B cell (primary cell): ENCODE measurements around the gene EXOC3. TPM values are rescaled to one million over a fixed set of nuclear protein-coding genes. Genes with fewer than 3 reads are reported as not detected.

Experiments
- ATAC-seq: fragments of 200-7000 bp; cut with Tn5 transposase; one replicate; pipeline ENCODE4 v1.10.0; 2021; ENCODE audit warnings: low read depth, mild to moderate bottlenecking, moderate number of reproducible peaks, moderate library complexity
- CTCF ChIA-PET: fragments of 350-600 bp; sonication (Branson Sonifier 250); formaldehyde crosslinking; loops from one replicate; lab custom pipeline; 2021; ENCODE audit warnings: antibody characterized with exemption, inconsistent platforms; lab: Charles Lee
- POLR2A ChIA-PET: fragments of 350-600 bp; sonication (Branson Sonifier 250); formaldehyde crosslinking; loops from one replicate; lab custom pipeline; 2021; ENCODE audit warnings: antibody characterized with exemption; lab: Charles Lee
- DNase-seq: peaks from one replicate; pipeline ENCODE4 v3.0.0; 2013
- H2AFZ ChIP-seq: 2 replicates; pipeline ENCODE4 v1.6.1; 2012; ENCODE audit warnings: mild to moderate bottlenecking, low read depth, low read length; ENCODE audit not compliant: insufficient read depth, poor library complexity, severe bottlenecking
- H3K27ac ChIP-seq, 2 donors: 1 replicate in 1 of 2; 2 replicates in 1 of 2; pipeline ENCODE4 v1.5.1; 2012 to 2013; ENCODE audit warnings: low read length in 2 of 2, mild to moderate bottlenecking in 2 of 2, moderate library complexity in 1 of 2
- H3K27me3 ChIP-seq, 4 experiments: fragments of 200-600 bp in 1 of 4; sonication (generic) in 1 of 4; replicated peaks in 1 of 4; 1 replicate in 2 of 4; 2 replicates in 2 of 4; pipeline versions ENCODE4 v1.6.1 to v1.7.0; 2013 to 2016; ENCODE audit warnings: low read length in 3 of 4, mild to moderate bottlenecking in 2 of 4, mixed read lengths in 1 of 4, moderate library complexity in 1 of 4; ENCODE audit not compliant: insufficient read depth in 4 of 4, control insufficient read depth in 3 of 4; ENCODE audit errors: control extremely low read depth in 1 of 4
- H3K36me3 ChIP-seq, 2 experiments: replicated peaks in 1 of 2; 1 replicate in 1 of 2; 2 replicates in 1 of 2; pipeline versions ENCODE4 v1.6.1 to v1.7.1; 2013; ENCODE audit warnings: low read length in 1 of 2; ENCODE audit not compliant: insufficient read depth in 2 of 2, control insufficient read depth in 1 of 2; ENCODE audit errors: control extremely low read depth in 1 of 2, extremely low read depth in 1 of 2
- H3K4me1 ChIP-seq, 2 donors: fragments of 200-600 bp in 1 of 2; sonication (generic) in 1 of 2; 1 replicate in 1 of 2; 2 replicates in 1 of 2; pipeline versions ENCODE4 v1.5.1 to v1.6.1; 2013 to 2017; ENCODE audit warnings: low read length in 2 of 2; ENCODE audit not compliant: control insufficient read depth in 2 of 2, insufficient read depth in 2 of 2
- H3K4me2 ChIP-seq: replicated peaks from 2 replicates; pipeline ENCODE3; 2012; ENCODE audit warnings: mild to moderate bottlenecking, low read depth, low read length; ENCODE audit not compliant: poor library complexity, severe bottlenecking
- H3K4me3 ChIP-seq, 5 experiments: fragments of 200-600 bp in 1 of 5; sonication (generic) in 1 of 5; 1 replicate in 3 of 5; 2 replicates in 2 of 5; pipeline versions ENCODE4 v1.5.1 to v1.7.0; 2011 to 2016; ENCODE audit warnings: low read length in 4 of 5, mild to moderate bottlenecking in 4 of 5, low read depth in 2 of 5, control low read depth in 1 of 5, moderate library complexity in 1 of 5; ENCODE audit not compliant: insufficient read depth in 1 of 5; ENCODE audit errors: control extremely low read depth in 1 of 5, extremely low read depth in 1 of 5
- H3K79me2 ChIP-seq: fragments of 200-600 bp; sonication (generic); one replicate; pipeline ENCODE4 v1.6.0; 2016; ENCODE audit warnings: low read length; ENCODE audit not compliant: control insufficient read depth, insufficient read depth
- H3K9ac ChIP-seq: fragments of 200-600 bp; sonication (generic); 2 replicates; pipeline ENCODE4 v1.6.1; 2017; ENCODE audit warnings: mild to moderate bottlenecking, low read length, moderate library complexity
- H3K9me3 ChIP-seq, 3 donors: one replicate each; pipeline versions ENCODE4 v1.6.1 to v1.7.1; 2013; ENCODE audit warnings: low read length in 2 of 3; ENCODE audit not compliant: control insufficient read depth in 2 of 3, insufficient read depth in 1 of 3; ENCODE audit errors: control extremely low read depth in 1 of 3
- H4K20me1 ChIP-seq: 2 replicates; pipeline ENCODE4 v1.6.0; 2012; ENCODE audit warnings: mild to moderate bottlenecking, low read length; ENCODE audit not compliant: insufficient read depth, control insufficient read depth, poor library complexity, severe bottlenecking
- H3K27ac Mint-ChIP-seq: one replicate; pipeline ENCODE4 v1.8.0; 2021; ENCODE audit warnings: mixed read lengths
- H3K27me3 Mint-ChIP-seq: one replicate; pipeline ENCODE4 v1.8.0; 2021; ENCODE audit warnings: mixed read lengths
- H3K4me1 Mint-ChIP-seq: one replicate; pipeline ENCODE4 v1.8.0; 2021; ENCODE audit warnings: mixed read lengths
- H3K4me3 Mint-ChIP-seq: one replicate; pipeline ENCODE4 v1.8.0; 2021; ENCODE audit warnings: mixed read lengths
- H3K9me3 Mint-ChIP-seq: one replicate; pipeline ENCODE4 v1.8.0; 2022; ENCODE audit warnings: mixed read lengths; ENCODE audit not compliant: insufficient read depth
- EZH2 ChIP-seq: IDR thresholded peaks from 2 replicates; pipeline ENCODE4 v1.6.1; 2012; ENCODE audit warnings: borderline replicate concordance, low read depth, mild to moderate bottlenecking, moderate library complexity, low read length; ENCODE audit not compliant: insufficient read depth, poor library complexity, severe bottlenecking
- WGBS: methylation state at CpG from one replicate; pipeline ENCODE4 v1.1.5; 2013; ENCODE audit warnings: missing lambda C conversion rate; ENCODE audit not compliant: insufficient coverage; 5-methylcytosine and 5-hydroxymethylcytosine counted together
- intact Hi-C: fragments of 100-400 bp; cut with micrococcal nuclease; formaldehyde crosslinking; loops from one replicate; pipeline ENCODE4 v1.10.0; 2022
- polyA plus RNA-seq: library from polyadenylated mRNA; depleted of rRNA; stranded (reverse); fragments of >200 nt; gene quantifications from 2 replicates; pipeline ENCODE4 v1.2.3, GENCODE V29; 2012
- total RNA-seq, 2 donors: library from RNA; stranded (reverse); fragments of 120-200 nt in 1 of 2; gene quantifications; 1 replicate in 1 of 2; 2 replicates in 1 of 2; pipeline versions ENCODE4 v1.2.3 to v1.2.4, GENCODE V29; 2013 to 2022
- TF ChIP-seq, protein P1 (sequence below): fragments of 200-600 bp; IDR thresholded peaks from one replicate; pipeline ENCODE4 v1.8.0; 2022; ENCODE audit warnings: antibody characterized with exemption, mild to moderate bottlenecking

EXOC3 gene
- total and polyA plus RNA-seq, 2 donors (not counting 1 experiment from before 2014, with no cell fraction given), result 44.0 to 97.1 TPM

DNA sequence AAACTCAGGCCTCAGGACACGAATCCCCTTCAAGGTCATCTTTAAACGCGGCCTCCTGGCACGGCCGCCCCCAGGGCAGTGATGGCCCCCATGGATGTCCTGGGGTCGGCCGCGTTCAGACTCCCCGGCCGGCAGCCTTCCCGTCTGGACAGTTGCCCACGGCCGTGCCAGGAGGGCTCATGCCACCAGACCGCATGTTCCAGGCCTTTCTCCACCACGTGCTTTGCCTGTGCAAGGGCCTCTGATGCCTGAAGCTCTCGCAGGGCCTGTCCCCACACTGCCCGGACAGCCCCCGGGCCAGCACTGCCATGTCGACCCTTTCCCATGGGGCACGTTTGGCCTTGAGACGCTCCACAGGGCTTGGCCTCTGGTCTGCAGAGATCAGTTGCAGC, 46.7 kb downstream of the EXOC3 start:
- H3K36me3 ChIP-seq, result no peaks in the 10 kb centered on the region
- DNase-seq (no peak), ATAC-seq (no peak)
- intact Hi-C loops, result no loop called here
- peaks cover 0 to 21% (median 2%) of the 10 kb centered on the region in 4 experiments for H3K27me3 ChIP-seq
- no peak overlapping the region for H3K4me2 ChIP-seq
- H3K79me2 ChIP-seq, result no peaks in the 10 kb centered on the region
- no peak overlapping the region for H3K27ac ChIP-seq
- no peaks in the 10 kb centered on the region for H4K20me1 ChIP-seq
- 89% methylated on average over 21 of the region's 21 CpGs for WGBS
- Mint-ChIP-seq H3K27ac (no peak overlapping the region), H3K4me3 (no peak overlapping the region), H3K9me3 (no peaks in the 10 kb centered on the region), H3K4me1 (no peaks in the 10 kb centered on the region), H3K27me3 (peaks cover 13% of the 10 kb centered on the region)
- H3K9ac ChIP-seq, result no peak overlapping the region
- H3K9me3 ChIP-seq, result peaks cover 0 to 9% (median 0%) of the 10 kb centered on the region in 3 donors
- ChIA-PET CTCF (no interaction called here), POLR2A (no interaction called here)
- no peak overlapping the region for H3K4me3 ChIP-seq
- H3K4me1 ChIP-seq, result peaks cover 0 to 6% of the 10 kb centered on the region in 2 donors
- TF ChIP-seq, protein P1, sequence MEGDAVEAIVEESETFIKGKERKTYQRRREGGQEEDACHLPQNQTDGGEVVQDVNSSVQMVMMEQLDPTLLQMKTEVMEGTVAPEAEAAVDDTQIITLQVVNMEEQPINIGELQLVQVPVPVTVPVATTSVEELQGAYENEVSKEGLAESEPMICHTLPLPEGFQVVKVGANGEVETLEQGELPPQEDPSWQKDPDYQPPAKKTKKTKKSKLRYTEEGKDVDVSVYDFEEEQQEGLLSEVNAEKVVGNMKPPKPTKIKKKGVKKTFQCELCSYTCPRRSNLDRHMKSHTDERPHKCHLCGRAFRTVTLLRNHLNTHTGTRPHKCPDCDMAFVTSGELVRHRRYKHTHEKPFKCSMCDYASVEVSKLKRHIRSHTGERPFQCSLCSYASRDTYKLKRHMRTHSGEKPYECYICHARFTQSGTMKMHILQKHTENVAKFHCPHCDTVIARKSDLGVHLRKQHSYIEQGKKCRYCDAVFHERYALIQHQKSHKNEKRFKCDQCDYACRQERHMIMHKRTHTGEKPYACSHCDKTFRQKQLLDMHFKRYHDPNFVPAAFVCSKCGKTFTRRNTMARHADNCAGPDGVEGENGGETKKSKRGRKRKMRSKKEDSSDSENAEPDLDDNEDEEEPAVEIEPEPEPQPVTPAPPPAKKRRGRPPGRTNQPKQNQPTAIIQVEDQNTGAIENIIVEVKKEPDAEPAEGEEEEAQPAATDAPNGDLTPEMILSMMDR, result no peak
- TF ChIP-seq EZH2, result no peak
- H2AFZ ChIP-seq, result no peak overlapping the region

DNA sequence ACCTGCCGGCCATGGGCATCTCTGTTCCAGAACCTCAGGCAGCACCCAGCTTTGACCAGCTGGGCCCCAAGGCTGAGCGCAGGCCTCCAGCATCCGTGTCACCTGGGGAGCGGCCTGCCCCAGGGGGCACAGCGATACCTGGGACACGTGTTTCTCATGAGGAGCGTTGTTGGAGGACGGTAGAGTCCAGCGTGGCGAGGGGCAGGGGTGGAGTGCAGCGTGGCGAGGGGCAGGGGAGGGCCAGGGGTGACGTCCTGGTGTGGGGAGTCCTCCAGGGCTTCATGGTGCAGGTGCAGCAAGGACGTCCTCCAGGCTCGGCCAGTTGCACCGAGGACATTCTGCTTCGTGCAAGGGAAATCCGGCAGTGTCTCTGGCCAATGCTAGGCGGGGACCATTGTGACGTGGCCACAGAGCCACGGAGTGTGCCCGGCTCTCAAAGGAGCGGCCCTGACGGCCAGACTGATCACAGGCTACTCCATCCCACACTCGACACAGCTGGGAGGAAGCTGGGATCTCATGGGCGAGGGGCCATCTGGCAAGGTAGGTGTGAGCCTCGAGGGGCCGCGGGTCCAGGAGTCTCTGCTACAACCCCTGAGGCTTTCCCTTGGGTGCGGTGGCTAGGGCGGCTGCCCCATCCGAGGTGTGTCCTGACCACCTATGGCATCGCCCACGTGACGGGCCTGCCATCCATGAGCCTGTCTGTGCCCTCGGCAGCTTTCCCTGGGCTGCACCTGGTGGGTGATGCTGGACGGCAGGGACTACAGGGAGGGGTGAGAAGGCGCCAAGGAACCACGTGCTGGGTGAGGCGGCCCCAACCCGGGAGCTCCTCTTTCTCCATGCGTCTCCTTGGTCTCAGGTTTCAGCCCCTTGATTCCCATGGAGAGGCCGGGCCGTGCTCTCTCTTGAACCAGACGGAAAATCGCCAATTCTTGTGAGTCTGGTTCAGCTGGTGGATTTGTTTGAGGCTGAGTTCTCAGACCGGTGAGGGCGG, 47.4 kb downstream of the EXOC3 start:
- TF ChIP-seq, protein P1, result no peak
- no peak for TF ChIP-seq EZH2
- H3K27ac Mint-ChIP-seq, result no peak overlapping the region
- H3K9me3 ChIP-seq, result peaks cover 0 to 13% (median 0%) of the 10 kb centered on the region in 3 donors
- ChIA-PET POLR2A (no interaction called here), CTCF (no interaction called here)
- no peak for ATAC-seq
- no peaks in the 10 kb centered on the region for H3K9me3 Mint-ChIP-seq
- H3K79me2 ChIP-seq, result no peaks in the 10 kb centered on the region
- no peak overlapping the region for H3K4me3 ChIP-seq
- H4K20me1 ChIP-seq, result no peaks in the 10 kb centered on the region
- no peaks in the 10 kb centered on the region for H3K36me3 ChIP-seq
- no peak overlapping the region for H3K4me2 ChIP-seq
- 89% methylated on average over 48 of the region's 48 CpGs for WGBS
- H2AFZ ChIP-seq, result no peak overlapping the region
- H3K27me3 ChIP-seq, result peaks cover 0 to 16% (median 0%) of the 10 kb centered on the region in 4 experiments
- H3K4me1 Mint-ChIP-seq, result no peaks in the 10 kb centered on the region
- peaks cover 0 to 6% of the 10 kb centered on the region in 2 donors for H3K4me1 ChIP-seq
- DNase-seq, result no peak
- H3K27ac ChIP-seq, result no peak overlapping the region
- no peak overlapping the region for H3K4me3 Mint-ChIP-seq
- intact Hi-C loops, result no loop called here
- H3K27me3 Mint-ChIP-seq, result peaks cover 10% of the 10 kb centered on the region
- no peak overlapping the region for H3K9ac ChIP-seq
